Activated T-helper 1 cell treated with anti-CD3 and anti-CD28 coated beads, Interleukin-2, amount 50 U/mL, for 16 hours (primary cell): Measurements from ENCODE around the gene VPS9D1.
A peak's percentile ranks its signal among the peaks of the same experiment; 100 is the strongest.
"Not testable (repeated sequence)": the region's sequence is repeated elsewhere in the genome, so short reads cannot be mapped to it uniquely, and the experiment has no call there.

Source experiments
- DNase-seq, 2 donors: peaks; one replicate each; pipeline ENCODE4 v3.0.0-alpha.2; 2020; ENCODE audit warnings: low read depth in 1 of 2, low spot score in 1 of 2

Gene VPS9D1

GRCh38 chr16:89695086-89695874, 25.4 kb downstream of the VPS9D1 start:
- no peak for DNase-seq

- not testable (repeated sequence) for DNase-seq
Observed at GRCh38 chr16:89694784-89695085, 26.0 kb downstream of the VPS9D1 start.

GRCh38 chr16:89693931-89694783, 26.5 kb downstream of the VPS9D1 start:
- DNase-seq = no peak

GRCh38 chr16:89693289-89693731, 27.4 kb downstream of the VPS9D1 start:
- DNase-seq = no peak

GRCh38 chr16:89691986-89692569, 28.6 kb downstream of the VPS9D1 start:
- no peak for DNase-seq

GRCh38 chr16:89691231-89691985, 29.3 kb downstream of the VPS9D1 start:
- no peak for DNase-seq

GRCh38 chr16:89690392-89690901, 30.3 kb downstream of the VPS9D1 start:
- DNase-seq = no peak

- not testable (repeated sequence) for DNase-seq
Observed at GRCh38 chr16:89689621-89690020, 31.1 kb downstream of the VPS9D1 start.

GRCh38 chr16:89689142-89689541, 31.6 kb downstream of the VPS9D1 start:
- DNase-seq = no peak

GRCh38 chr16:89688395-89688794, 32.3 kb downstream of the VPS9D1 start:
- no peak for DNase-seq

GRCh38 chr16:89687092-89687940, 33.4 kb downstream of the VPS9D1 start:
- DNase-seq = no peak

GRCh38 chr16:89686520-89687091, 34.1 kb downstream of the VPS9D1 start, which contains the start of gene CDK10:
Gene CDK10, plus strand, starts transcription at chr16:89686689. Its CDS starts 22 bp downstream, at chr16:89686711.
- DNase-seq = peak; percentile 72 to 89

GRCh38 chr16:89685916-89686315, 34.8 kb downstream of the VPS9D1 start:
- no peak for DNase-seq

- DNase-seq = no peak
Observed at GRCh38 chr16:89678258-89678657, 42.4 kb downstream of the VPS9D1 start.

- no peak for DNase-seq
Observed at GRCh38 chr16:89672177-89672941, 48.3 kb downstream of the VPS9D1 start.

- DNase-seq = not testable (repeated sequence)
Observed at GRCh38 chr16:89671565-89671964, 49.1 kb downstream of the VPS9D1 start.

- DNase-seq = no peak
Observed at GRCh38 chr16:89670496-89671431, 49.9 kb downstream of the VPS9D1 start.

- no peak for DNase-seq
Observed at GRCh38 chr16:89669755-89670154, 50.9 kb downstream of the VPS9D1 start.
